Fibroblast of lung (primary cell): ENCODE measurements around the gene RNF112. TPM values are rescaled to one million over a fixed set of nuclear protein-coding genes. Genes with fewer than 3 reads are reported as not detected.

Source experiments
- DNase-seq, 2 donors: peaks; one replicate each; pipeline versions ENCODE4 v3.0.0 to v3.0.0-alpha.2; 2010; ENCODE audit warnings: low read depth in 2 of 2
- H2AFZ ChIP-seq: 2 replicates; pipeline ENCODE4 v1.5.1; 2012; ENCODE audit warnings: low read length, control low read depth, inconsistent platforms
- H3K27ac ChIP-seq: 2 replicates; pipeline ENCODE4 v1.5.1; 2011; ENCODE audit warnings: low read length, control low read depth; ENCODE audit not compliant: insufficient read depth
- H3K27me3 ChIP-seq: 2 replicates; pipeline ENCODE4 v1.5.1; 2011; ENCODE audit warnings: mild to moderate bottlenecking, low read length; ENCODE audit not compliant: control insufficient read depth, insufficient read depth
- H3K36me3 ChIP-seq: 2 replicates; pipeline ENCODE4 v1.5.1; 2011; ENCODE audit warnings: low read length; ENCODE audit not compliant: control insufficient read depth, insufficient read depth
- H3K4me1 ChIP-seq: 2 replicates; pipeline ENCODE4 v1.5.1; 2011; ENCODE audit warnings: low read length; ENCODE audit not compliant: control insufficient read depth, insufficient read depth; ENCODE audit errors: extremely low read depth
- H3K4me2 ChIP-seq: 2 replicates; pipeline ENCODE4 v1.5.1; 2011; ENCODE audit warnings: low read length, control low read depth; ENCODE audit not compliant: insufficient read depth; ENCODE audit errors: extremely low read depth
- H3K4me3 ChIP-seq, 4 experiments: fragments of 200-600 bp in 1 of 4; sonication (generic) in 1 of 4; replicated peaks in 1 of 4; 2 replicates each; pipeline ENCODE4 v1.5.1; 2011 to 2016; ENCODE audit warnings: low read length in 4 of 4, low read depth in 3 of 4, mild to moderate bottlenecking in 3 of 4, control low read depth in 2 of 4, inconsistent platforms in 1 of 4, mixed read lengths in 1 of 4; ENCODE audit not compliant: insufficient read depth in 1 of 4; ENCODE audit errors: control extremely low read depth in 1 of 4
- H3K79me2 ChIP-seq: 2 replicates; pipeline ENCODE4 v1.5.1; 2012; ENCODE audit warnings: mild to moderate bottlenecking, low read length, inconsistent platforms; ENCODE audit not compliant: control insufficient read depth, insufficient read depth
- H3K9ac ChIP-seq: 2 replicates; pipeline ENCODE4 v1.5.1; 2011; ENCODE audit warnings: mild to moderate bottlenecking, low read length, control low read depth; ENCODE audit not compliant: insufficient read depth
- H3K9me3 ChIP-seq: 2 replicates; pipeline ENCODE4 v1.5.1; 2012; ENCODE audit warnings: low read depth, low read length; ENCODE audit not compliant: control insufficient read depth, insufficient read depth
- H4K20me1 ChIP-seq: 2 replicates; pipeline ENCODE4 v1.5.1; 2011; ENCODE audit warnings: low read length; ENCODE audit not compliant: control insufficient read depth, insufficient read depth; ENCODE audit errors: extremely low read depth
- EZH2 ChIP-seq: IDR thresholded peaks from 2 replicates; pipeline ENCODE4 v1.5.1; 2012; ENCODE audit warnings: low read length, control low read depth, mild to moderate bottlenecking; ENCODE audit errors: missing control alignments
- polyA plus RNA-seq, 2 donors: library from polyadenylated mRNA; depleted of rRNA in 1 of 2; stranded (reverse) in 1 of 2; unstranded in 1 of 2; fragments of >200 nt; gene quantifications; 2 replicates each; pipeline ENCODE4 v1.2.1, GENCODE V29; 2011 to 2012; ENCODE audit warnings: missing spikeins in 1 of 2
- total RNA-seq: library from RNA; depleted of rRNA; stranded (reverse); fragments of >200 nt; gene quantifications from 2 replicates; pipeline ENCODE4 v1.2.1, GENCODE V29; 2014
- TF ChIP-seq, protein P1 (sequence below), 2 donors: IDR thresholded peaks in 1 of 2; conservative IDR thresholded peaks in 1 of 2; 1 replicate in 1 of 2; 2 replicates in 1 of 2; pipeline ENCODE4 v1.5.1; 2011 to 2012; ENCODE audit warnings: low read length in 2 of 2, control low read depth in 1 of 2, inconsistent platforms in 1 of 2, low read depth in 1 of 2, mild to moderate bottlenecking in 1 of 2

Gene RNF112
- total and polyA plus RNA-seq, 2 donors (not counting 1 experiment from before 2014, with no cell fraction given), result 1.5 to 21.5 TPM

DNA sequence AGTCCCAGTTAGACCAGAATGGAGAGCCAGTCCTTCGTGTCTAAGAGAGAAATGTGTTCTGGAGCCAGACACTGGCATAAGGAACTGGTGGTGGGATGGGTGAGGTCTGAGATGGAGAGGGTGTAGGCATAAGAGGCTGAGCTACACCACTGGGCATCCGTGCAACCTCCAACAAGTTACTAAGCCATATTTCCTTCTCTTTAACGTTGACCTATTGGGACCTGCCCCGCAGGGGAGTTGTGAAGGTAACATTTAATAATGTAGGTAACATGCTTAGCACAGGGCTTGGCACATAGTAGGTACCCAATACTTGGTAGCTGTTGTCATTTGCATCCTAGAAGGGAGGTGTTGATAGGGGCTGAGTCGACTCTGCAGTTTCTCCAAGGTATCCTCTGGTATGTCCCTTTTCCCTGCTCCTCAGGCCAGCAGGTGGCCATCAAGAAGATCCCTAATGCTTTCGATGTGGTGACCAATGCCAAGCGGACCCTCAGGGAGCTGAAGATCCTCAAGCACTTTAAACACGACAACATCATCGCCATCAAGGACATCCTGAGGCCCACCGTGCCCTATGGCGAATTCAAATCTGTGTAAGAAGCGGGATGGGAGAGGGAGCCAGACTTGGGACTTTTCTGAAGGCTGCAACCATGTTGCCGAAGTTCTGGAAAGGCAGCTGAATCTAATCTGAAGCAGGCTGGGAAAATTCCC is 31.5 kb upstream of the RNF112 start:
- Histone ChIP-seq H3K27ac (peak overlapping the region; percentile 99), H4K20me1 (no peaks in the 10 kb centered on the region), H3K4me3 (peak overlapping the region; percentile 68 to 86 (median 80)), H3K27me3 (no peaks in the 10 kb centered on the region), H3K9me3 (no peaks in the 10 kb centered on the region), H3K4me2 (peak overlapping the region; percentile 95), H3K4me1 (peaks cover 25% of the 10 kb centered on the region), H3K9ac (peak overlapping the region; percentile 82), H3K79me2 (peaks cover 20% of the 10 kb centered on the region), H2AFZ (no peak overlapping the region), H3K36me3 (peaks cover 33% of the 10 kb centered on the region)
- TF ChIP-seq, protein P1, sequence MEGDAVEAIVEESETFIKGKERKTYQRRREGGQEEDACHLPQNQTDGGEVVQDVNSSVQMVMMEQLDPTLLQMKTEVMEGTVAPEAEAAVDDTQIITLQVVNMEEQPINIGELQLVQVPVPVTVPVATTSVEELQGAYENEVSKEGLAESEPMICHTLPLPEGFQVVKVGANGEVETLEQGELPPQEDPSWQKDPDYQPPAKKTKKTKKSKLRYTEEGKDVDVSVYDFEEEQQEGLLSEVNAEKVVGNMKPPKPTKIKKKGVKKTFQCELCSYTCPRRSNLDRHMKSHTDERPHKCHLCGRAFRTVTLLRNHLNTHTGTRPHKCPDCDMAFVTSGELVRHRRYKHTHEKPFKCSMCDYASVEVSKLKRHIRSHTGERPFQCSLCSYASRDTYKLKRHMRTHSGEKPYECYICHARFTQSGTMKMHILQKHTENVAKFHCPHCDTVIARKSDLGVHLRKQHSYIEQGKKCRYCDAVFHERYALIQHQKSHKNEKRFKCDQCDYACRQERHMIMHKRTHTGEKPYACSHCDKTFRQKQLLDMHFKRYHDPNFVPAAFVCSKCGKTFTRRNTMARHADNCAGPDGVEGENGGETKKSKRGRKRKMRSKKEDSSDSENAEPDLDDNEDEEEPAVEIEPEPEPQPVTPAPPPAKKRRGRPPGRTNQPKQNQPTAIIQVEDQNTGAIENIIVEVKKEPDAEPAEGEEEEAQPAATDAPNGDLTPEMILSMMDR (conservative IDR thresholded peaks at IDR 0.05 in 1 of 2, IDR thresholded peaks at IDR 0.05 in 1 of 2; ENCODE audit: low read depth in 1 of 2, low read length in 2 of 2), result no peak
- TF ChIP-seq EZH2, result no peak
- DNase-seq, result no peak

DNA sequence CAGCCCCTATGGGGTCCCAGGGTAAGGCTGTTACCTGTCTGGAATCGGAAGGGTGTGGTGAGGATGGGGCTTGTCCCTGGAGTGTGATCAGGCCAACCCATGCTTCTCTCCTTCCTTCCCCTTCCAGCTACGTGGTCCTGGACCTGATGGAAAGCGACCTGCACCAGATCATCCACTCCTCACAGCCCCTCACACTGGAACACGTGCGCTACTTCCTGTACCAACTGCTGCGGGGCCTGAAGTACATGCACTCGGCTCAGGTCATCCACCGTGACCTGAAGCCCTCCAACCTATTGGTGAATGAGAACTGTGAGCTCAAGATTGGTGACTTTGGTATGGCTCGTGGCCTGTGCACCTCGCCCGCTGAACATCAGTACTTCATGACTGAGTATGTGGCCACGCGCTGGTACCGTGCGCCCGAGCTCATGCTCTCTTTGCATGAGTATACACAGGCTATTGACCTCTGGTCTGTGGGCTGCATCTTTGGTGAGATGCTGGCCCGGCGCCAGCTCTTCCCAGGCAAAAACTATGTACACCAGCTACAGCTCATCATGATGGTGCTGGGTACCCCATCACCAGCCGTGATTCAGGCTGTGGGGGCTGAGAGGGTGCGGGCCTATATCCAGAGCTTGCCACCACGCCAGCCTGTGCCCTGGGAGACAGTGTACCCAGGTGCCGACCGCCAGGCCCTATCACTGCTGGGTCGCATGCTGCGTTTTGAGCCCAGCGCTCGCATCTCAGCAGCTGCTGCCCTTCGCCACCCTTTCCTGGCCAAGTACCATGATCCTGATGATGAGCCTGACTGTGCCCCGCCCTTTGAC is 30.3 kb upstream of the RNF112 start:
- H3K79me2 ChIP-seq, result peaks cover 20% of the 10 kb centered on the region
- H2AFZ ChIP-seq, result no peak overlapping the region
- no peak overlapping the region for H3K4me2 ChIP-seq
- no peaks in the 10 kb centered on the region for H4K20me1 ChIP-seq
- H3K9ac ChIP-seq, result no peak overlapping the region
- H3K27me3 ChIP-seq, result no peaks in the 10 kb centered on the region
- no peaks in the 10 kb centered on the region for H3K9me3 ChIP-seq
- no peak overlapping the region for H3K27ac ChIP-seq
- H3K36me3 ChIP-seq, result peaks cover 38% of the 10 kb centered on the region
- H3K4me3 ChIP-seq, result peak overlapping the region in 1 of 4 experiments; percentile 77
- TF ChIP-seq EZH2, result no peak
- TF ChIP-seq, protein P1 (conservative IDR thresholded peaks at IDR 0.05 in 1 of 2, IDR thresholded peaks at IDR 0.05 in 1 of 2; ENCODE audit: low read depth in 1 of 2, low read length in 2 of 2), result no peak
- no peak for DNase-seq
- H3K4me1 ChIP-seq, result peaks cover 34% of the 10 kb centered on the region

DNA sequence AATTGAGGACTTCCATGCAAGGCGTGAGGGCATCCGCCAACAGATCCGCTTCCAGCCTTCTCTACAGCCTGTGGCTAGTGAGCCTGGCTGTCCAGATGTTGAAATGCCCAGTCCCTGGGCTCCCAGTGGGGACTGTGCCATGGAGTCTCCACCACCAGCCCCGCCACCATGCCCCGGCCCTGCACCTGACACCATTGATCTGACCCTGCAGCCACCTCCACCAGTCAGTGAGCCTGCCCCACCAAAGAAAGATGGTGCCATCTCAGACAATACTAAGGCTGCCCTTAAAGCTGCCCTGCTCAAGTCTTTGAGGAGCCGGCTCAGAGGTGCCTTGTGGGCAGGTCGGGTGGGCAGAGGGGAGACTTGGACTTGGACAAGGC is 29.7 kb upstream of the RNF112 start:
- H3K4me2 ChIP-seq, result no peak overlapping the region
- no peak overlapping the region for H3K9ac ChIP-seq
- no peak for DNase-seq
- peaks cover 41% of the 10 kb centered on the region for H3K4me1 ChIP-seq
- H3K4me3 ChIP-seq, result no peak overlapping the region
- H3K9me3 ChIP-seq, result no peaks in the 10 kb centered on the region
- H3K36me3 ChIP-seq, result peaks cover 38% of the 10 kb centered on the region
- H4K20me1 ChIP-seq, result no peaks in the 10 kb centered on the region
- H3K79me2 ChIP-seq, result peaks cover 20% of the 10 kb centered on the region
- H2AFZ ChIP-seq, result no peak overlapping the region
- no peak for TF ChIP-seq EZH2
- TF ChIP-seq, protein P1 (conservative IDR thresholded peaks at IDR 0.05 in 1 of 2, IDR thresholded peaks at IDR 0.05 in 1 of 2; ENCODE audit: low read depth in 1 of 2, low read length in 2 of 2), result no peak
- no peak overlapping the region for H3K27ac ChIP-seq
- no peaks in the 10 kb centered on the region for H3K27me3 ChIP-seq
